AG10803 (cell line): ENCODE data around the gene CCDC148.

Source experiments
- DNase-seq: peaks from one replicate; pipeline ENCODE4 v3.0.0; 2010; ENCODE audit warnings: low read depth
- H3K4me3 ChIP-seq: 2 replicates; pipeline ENCODE4 v1.5.1; 2011; ENCODE audit warnings: mild to moderate bottlenecking, low read length, control low read depth
- CTCF ChIP-seq: conservative IDR thresholded peaks from 2 replicates; pipeline ENCODE4 v1.5.1; 2011; ENCODE audit warnings: mild to moderate bottlenecking, low read length, control low read depth, inconsistent platforms

CCDC148 gene

GRCh38 chr2:158187908-158188307, 268.6 kb downstream of the CCDC148 start:
- no peak overlapping the region for H3K4me3 ChIP-seq
- DNase-seq, result no peak
- no peak for TF ChIP-seq CTCF

GRCh38 chr2:158184556-158185343, 271.8 kb downstream of the CCDC148 start:
- no peak overlapping the region for H3K4me3 ChIP-seq
- no peak for DNase-seq
- no peak for TF ChIP-seq CTCF

GRCh38 chr2:158184001-158184400, 272.6 kb downstream of the CCDC148 start:
- no peak overlapping the region for H3K4me3 ChIP-seq
- no peak for TF ChIP-seq CTCF
- DNase-seq, result no peak

GRCh38 chr2:158182676-158183295, 273.8 kb downstream of the CCDC148 start:
- H3K4me3 ChIP-seq, result no peak overlapping the region
- TF ChIP-seq CTCF, result no peak
- DNase-seq, result no peak

- no peak for DNase-seq
- H3K4me3 ChIP-seq, result no peak overlapping the region
- TF ChIP-seq CTCF, result no peak
Measured at GRCh38 chr2:158181171-158181570, 275.4 kb downstream of the CCDC148 start.

GRCh38 chr2:158179660-158180059, 276.9 kb downstream of the CCDC148 start:
- DNase-seq, result peak; percentile 21
- no peak overlapping the region for H3K4me3 ChIP-seq
- TF ChIP-seq CTCF, result peak; percentile 53

- H3K4me3 ChIP-seq, result no peak overlapping the region
- no peak for TF ChIP-seq CTCF
- peak; percentile 27 for DNase-seq
Measured at GRCh38 chr2:158178646-158179045, 277.9 kb downstream of the CCDC148 start.
